ENCODE measurements around the gene PIH1D2.

DNA sequence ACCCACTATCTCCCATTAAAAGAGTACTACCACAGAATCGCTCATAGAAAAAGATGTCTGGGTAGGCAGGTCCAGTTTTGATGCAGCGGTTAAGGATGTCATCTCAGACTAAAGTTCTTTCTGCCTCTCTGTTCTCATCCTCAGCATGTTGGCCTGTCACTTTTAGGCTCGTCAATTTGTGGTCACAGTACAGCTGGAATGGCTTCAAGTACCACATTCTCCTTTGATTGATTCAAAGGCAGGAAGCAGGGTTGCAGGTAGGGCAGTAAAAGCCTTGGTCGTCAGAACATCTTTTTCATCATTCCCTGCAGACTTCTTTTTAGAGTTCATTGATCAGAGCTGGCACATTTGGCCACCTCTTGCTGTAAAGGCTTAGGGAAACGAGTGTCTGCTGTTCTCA lies 41.6 kb upstream of the PIH1D2 start:
- no peak for TF ChIP-seq EZH2 (IDR thresholded peaks at IDR 0.05; ENCODE audit: low read length, missing control alignments)
- TF ChIP-seq, protein P1, sequence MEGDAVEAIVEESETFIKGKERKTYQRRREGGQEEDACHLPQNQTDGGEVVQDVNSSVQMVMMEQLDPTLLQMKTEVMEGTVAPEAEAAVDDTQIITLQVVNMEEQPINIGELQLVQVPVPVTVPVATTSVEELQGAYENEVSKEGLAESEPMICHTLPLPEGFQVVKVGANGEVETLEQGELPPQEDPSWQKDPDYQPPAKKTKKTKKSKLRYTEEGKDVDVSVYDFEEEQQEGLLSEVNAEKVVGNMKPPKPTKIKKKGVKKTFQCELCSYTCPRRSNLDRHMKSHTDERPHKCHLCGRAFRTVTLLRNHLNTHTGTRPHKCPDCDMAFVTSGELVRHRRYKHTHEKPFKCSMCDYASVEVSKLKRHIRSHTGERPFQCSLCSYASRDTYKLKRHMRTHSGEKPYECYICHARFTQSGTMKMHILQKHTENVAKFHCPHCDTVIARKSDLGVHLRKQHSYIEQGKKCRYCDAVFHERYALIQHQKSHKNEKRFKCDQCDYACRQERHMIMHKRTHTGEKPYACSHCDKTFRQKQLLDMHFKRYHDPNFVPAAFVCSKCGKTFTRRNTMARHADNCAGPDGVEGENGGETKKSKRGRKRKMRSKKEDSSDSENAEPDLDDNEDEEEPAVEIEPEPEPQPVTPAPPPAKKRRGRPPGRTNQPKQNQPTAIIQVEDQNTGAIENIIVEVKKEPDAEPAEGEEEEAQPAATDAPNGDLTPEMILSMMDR (conservative IDR thresholded peaks at IDR 0.05 in 1 of 2, IDR thresholded peaks at IDR 0.05 in 1 of 2; ENCODE audit: low read depth in 1 of 2, low read length in 2 of 2), result no peak
